Measurements from ENCODE around the gene BMP5.

BMP5 gene

DNA sequence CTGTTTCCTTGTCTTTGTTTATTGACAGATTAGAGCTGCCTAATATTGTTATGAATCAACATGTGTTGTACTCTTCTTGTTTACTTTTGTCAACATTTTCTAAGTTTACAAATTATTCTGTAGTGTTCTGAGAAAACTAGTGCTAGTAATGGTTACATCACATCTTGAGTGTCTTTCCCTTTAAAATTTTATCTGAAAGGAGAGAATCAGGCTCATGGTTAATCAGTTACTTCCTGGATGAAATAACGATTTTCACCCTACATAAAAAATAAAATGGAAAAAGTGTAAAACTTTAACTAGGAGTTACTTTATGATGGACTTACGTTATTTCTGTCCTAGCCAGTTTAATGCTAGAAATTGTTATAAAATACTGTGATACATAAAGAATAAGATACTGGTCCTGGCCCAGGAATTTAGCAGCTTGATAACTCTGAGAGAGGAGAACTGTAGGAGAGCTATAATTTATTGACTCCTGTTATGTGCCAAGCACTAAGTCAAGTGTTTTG is 26.4 kb upstream of the BMP5 start:
- DNase-seq, result no peak
- Histone ChIP-seq H3K9me3 (ENCODE audit: control insufficient read depth, low read length) (peaks cover 4% of the 10 kb centered on the region), H3K27me3 (replicated peaks; ENCODE audit: control insufficient read depth, insufficient read depth, low read length, poor library complexity, severe bottlenecking) (no peaks in the 10 kb centered on the region), H3K36me3 (ENCODE audit: control insufficient read depth, insufficient read depth, low read length) (no peaks in the 10 kb centered on the region), H3K27ac (ENCODE audit: insufficient read depth, low read length, poor library complexity, severe bottlenecking) (no peak overlapping the region), H3K4me3 (ENCODE audit: insufficient read depth, low read depth, low read length, poor library complexity, severe bottlenecking) (no peak overlapping the region), H3K4me1 (ENCODE audit: control insufficient read depth, insufficient read depth, low read length, poor library complexity, severe bottlenecking) (no peaks in the 10 kb centered on the region)

- Histone ChIP-seq H3K36me3 (ENCODE audit: control insufficient read depth, insufficient read depth, low read length) (no peaks in the 10 kb centered on the region), H3K27ac (ENCODE audit: insufficient read depth, low read length, poor library complexity, severe bottlenecking) (no peak overlapping the region), H3K9me3 (ENCODE audit: control insufficient read depth, low read length) (peaks cover 7% of the 10 kb centered on the region), H3K4me1 (ENCODE audit: control insufficient read depth, insufficient read depth, low read length, poor library complexity, severe bottlenecking) (no peaks in the 10 kb centered on the region), H3K27me3 (replicated peaks; ENCODE audit: control insufficient read depth, insufficient read depth, low read length, poor library complexity, severe bottlenecking) (no peaks in the 10 kb centered on the region), H3K4me3 (ENCODE audit: insufficient read depth, low read depth, low read length, poor library complexity, severe bottlenecking) (no peak overlapping the region)
- no peak for DNase-seq
These were observed 23.0 kb upstream of the BMP5 start for GRCh38 chr6:55898342-55898741.

DNA sequence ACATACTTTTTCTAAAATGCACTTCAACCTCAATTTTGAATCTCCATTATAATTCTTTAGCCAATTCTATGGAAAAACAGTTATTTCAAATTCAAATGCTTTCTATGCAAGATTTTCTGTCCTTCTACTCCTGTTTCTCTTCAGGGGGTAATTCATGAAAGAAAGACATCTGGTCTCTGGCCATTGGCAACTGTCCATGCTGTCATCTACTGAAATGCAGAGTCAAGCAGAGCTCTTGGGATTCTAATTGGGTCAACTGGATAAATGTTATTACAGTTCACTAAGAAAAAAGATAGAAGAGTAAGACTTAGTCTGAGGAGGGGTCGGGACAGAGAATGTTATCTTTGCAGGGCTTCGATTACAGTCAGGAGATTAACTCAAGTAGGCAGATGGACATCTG is 22.0 kb upstream of the BMP5 start:
- no peaks in the 10 kb centered on the region for H3K4me1 ChIP-seq (ENCODE audit: control insufficient read depth, insufficient read depth, low read length, poor library complexity, severe bottlenecking)
- H3K27ac ChIP-seq (ENCODE audit: insufficient read depth, low read length, poor library complexity, severe bottlenecking), result no peak overlapping the region
- H3K9me3 ChIP-seq (ENCODE audit: control insufficient read depth, low read length), result peaks cover 7% of the 10 kb centered on the region
- no peaks in the 10 kb centered on the region for H3K36me3 ChIP-seq (ENCODE audit: control insufficient read depth, insufficient read depth, low read length)
- no peaks in the 10 kb centered on the region for H3K27me3 ChIP-seq (replicated peaks; ENCODE audit: control insufficient read depth, insufficient read depth, low read length, poor library complexity, severe bottlenecking)
- DNase-seq, result no peak
- no peak overlapping the region for H3K4me3 ChIP-seq (ENCODE audit: insufficient read depth, low read depth, low read length, poor library complexity, severe bottlenecking)

- no peak overlapping the region for H3K27ac ChIP-seq (ENCODE audit: insufficient read depth, low read length, poor library complexity, severe bottlenecking)
- no peaks in the 10 kb centered on the region for H3K4me1 ChIP-seq (ENCODE audit: control insufficient read depth, insufficient read depth, low read length, poor library complexity, severe bottlenecking)
- H3K27me3 ChIP-seq (replicated peaks; ENCODE audit: control insufficient read depth, insufficient read depth, low read length, poor library complexity, severe bottlenecking), result no peaks in the 10 kb centered on the region
- DNase-seq, result no peak
- H3K4me3 ChIP-seq (ENCODE audit: insufficient read depth, low read depth, low read length, poor library complexity, severe bottlenecking), result no peak overlapping the region
- H3K36me3 ChIP-seq (ENCODE audit: control insufficient read depth, insufficient read depth, low read length), result no peaks in the 10 kb centered on the region
- peaks cover 7% of the 10 kb centered on the region for H3K9me3 ChIP-seq (ENCODE audit: control insufficient read depth, low read length)
These were observed 20.8 kb upstream of the BMP5 start for GRCh38 chr6:55895972-55896730.

GRCh38 chr6:55892749-55893357 is 17.5 kb upstream of the BMP5 start:
- Histone ChIP-seq H3K9me3 (ENCODE audit: control insufficient read depth, low read length) (peaks cover 7% of the 10 kb centered on the region), H3K27me3 (replicated peaks; ENCODE audit: control insufficient read depth, insufficient read depth, low read length, poor library complexity, severe bottlenecking) (no peaks in the 10 kb centered on the region), H3K36me3 (ENCODE audit: control insufficient read depth, insufficient read depth, low read length) (no peaks in the 10 kb centered on the region), H3K4me1 (ENCODE audit: control insufficient read depth, insufficient read depth, low read length, poor library complexity, severe bottlenecking) (no peaks in the 10 kb centered on the region), H3K27ac (ENCODE audit: insufficient read depth, low read length, poor library complexity, severe bottlenecking) (no peak overlapping the region), H3K4me3 (ENCODE audit: insufficient read depth, low read depth, low read length, poor library complexity, severe bottlenecking) (no peak overlapping the region)
- no peak for DNase-seq

GRCh38 chr6:55888917-55889316 is 13.5 kb upstream of the BMP5 start:
- Histone ChIP-seq H3K27me3 (replicated peaks; ENCODE audit: control insufficient read depth, insufficient read depth, low read length, poor library complexity, severe bottlenecking) (no peaks in the 10 kb centered on the region), H3K9me3 (ENCODE audit: control insufficient read depth, low read length) (no peaks in the 10 kb centered on the region), H3K27ac (ENCODE audit: insufficient read depth, low read length, poor library complexity, severe bottlenecking) (no peak overlapping the region), H3K4me3 (ENCODE audit: insufficient read depth, low read depth, low read length, poor library complexity, severe bottlenecking) (no peak overlapping the region), H3K4me1 (ENCODE audit: control insufficient read depth, insufficient read depth, low read length, poor library complexity, severe bottlenecking) (no peaks in the 10 kb centered on the region), H3K36me3 (ENCODE audit: control insufficient read depth, insufficient read depth, low read length) (no peaks in the 10 kb centered on the region)
- DNase-seq, result no peak

DNA sequence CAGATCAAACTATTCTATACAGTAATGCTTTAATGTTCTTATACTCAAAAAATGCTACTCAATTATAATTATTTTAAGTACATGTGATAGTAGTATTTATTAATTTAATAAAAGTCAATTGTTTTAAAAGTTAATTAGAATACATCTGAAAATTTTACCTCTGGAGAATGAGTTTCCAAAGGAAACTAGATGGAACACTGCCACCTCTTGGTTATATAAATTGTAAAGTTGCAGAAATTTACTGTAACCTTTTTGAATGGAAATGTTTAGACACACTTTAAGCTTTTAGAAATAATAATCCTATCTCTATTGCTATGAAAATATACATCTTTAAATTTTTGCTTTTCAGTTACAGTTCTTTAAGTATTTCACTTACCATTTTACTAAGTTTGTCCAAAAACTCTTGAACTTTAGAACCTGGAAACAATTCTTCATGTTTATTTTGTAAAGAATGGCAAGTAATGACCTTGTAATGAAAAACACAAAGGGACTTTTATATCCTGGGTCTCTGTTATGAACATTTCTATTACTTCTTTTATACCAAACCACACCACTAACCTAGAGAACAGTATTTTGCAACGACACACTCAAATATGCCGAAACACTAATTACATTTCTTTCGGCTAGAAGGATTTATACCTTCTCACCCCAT is 10.9 kb upstream of the BMP5 start:
- no peaks in the 10 kb centered on the region for H3K4me1 ChIP-seq (ENCODE audit: control insufficient read depth, insufficient read depth, low read length, poor library complexity, severe bottlenecking)
- no peaks in the 10 kb centered on the region for H3K27me3 ChIP-seq (replicated peaks; ENCODE audit: control insufficient read depth, insufficient read depth, low read length, poor library complexity, severe bottlenecking)
- no peaks in the 10 kb centered on the region for H3K36me3 ChIP-seq (ENCODE audit: control insufficient read depth, insufficient read depth, low read length)
- H3K9me3 ChIP-seq (ENCODE audit: control insufficient read depth, low read length), result no peaks in the 10 kb centered on the region
- no peak overlapping the region for H3K4me3 ChIP-seq (ENCODE audit: insufficient read depth, low read depth, low read length, poor library complexity, severe bottlenecking)
- no peak overlapping the region for H3K27ac ChIP-seq (ENCODE audit: insufficient read depth, low read length, poor library complexity, severe bottlenecking)
- no peak for DNase-seq

DNA sequence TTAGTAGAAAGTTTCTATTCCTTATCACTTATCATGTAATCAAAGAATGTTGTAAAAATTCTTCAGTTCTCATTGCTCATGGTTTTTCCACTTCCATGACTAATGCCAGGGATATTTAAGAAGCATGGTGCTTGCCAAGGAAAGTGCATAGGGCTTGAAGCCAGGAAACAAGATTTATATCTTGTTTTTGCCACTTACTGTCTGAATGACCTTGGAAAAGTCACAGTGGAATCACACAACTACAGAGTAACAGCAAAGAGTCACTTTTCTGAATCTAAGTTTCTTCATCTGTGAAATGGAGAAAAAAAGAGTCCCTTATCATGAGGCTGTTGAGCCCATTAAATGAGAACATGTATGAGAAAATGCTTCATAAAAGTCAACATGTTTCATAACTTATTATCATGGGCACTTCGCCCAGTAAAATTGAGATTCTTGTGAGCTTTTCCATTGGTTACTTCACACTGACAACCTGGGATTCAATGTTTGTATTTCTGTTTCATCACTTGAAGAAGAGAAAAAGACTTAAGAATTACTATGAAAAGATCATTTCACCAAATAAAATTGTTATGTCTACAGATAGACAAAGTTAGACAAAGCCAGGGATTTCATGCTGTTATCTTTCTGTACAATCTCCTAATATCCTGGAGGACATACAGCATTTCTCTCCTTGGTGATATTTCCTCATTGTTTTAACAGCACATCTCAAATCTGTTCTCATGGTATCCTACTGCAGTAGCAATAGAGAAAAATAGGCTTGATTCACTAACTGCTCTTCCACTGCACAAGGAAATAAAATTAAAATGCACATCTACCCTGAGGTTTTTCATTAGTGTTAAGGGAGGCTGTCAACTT is 7.6 kb upstream of the BMP5 start:
- no peaks in the 10 kb centered on the region for H3K36me3 ChIP-seq (ENCODE audit: control insufficient read depth, insufficient read depth, low read length)
- no peak for DNase-seq
- H3K27ac ChIP-seq (ENCODE audit: insufficient read depth, low read length, poor library complexity, severe bottlenecking), result no peak overlapping the region
- H3K4me3 ChIP-seq (ENCODE audit: insufficient read depth, low read depth, low read length, poor library complexity, severe bottlenecking), result no peak overlapping the region
- no peaks in the 10 kb centered on the region for H3K4me1 ChIP-seq (ENCODE audit: control insufficient read depth, insufficient read depth, low read length, poor library complexity, severe bottlenecking)
- no peaks in the 10 kb centered on the region for H3K27me3 ChIP-seq (replicated peaks; ENCODE audit: control insufficient read depth, insufficient read depth, low read length, poor library complexity, severe bottlenecking)
- H3K9me3 ChIP-seq (ENCODE audit: control insufficient read depth, low read length), result no peaks in the 10 kb centered on the region

- Histone ChIP-seq H3K27ac (ENCODE audit: insufficient read depth, low read length, poor library complexity, severe bottlenecking) (no peak overlapping the region), H3K27me3 (replicated peaks; ENCODE audit: control insufficient read depth, insufficient read depth, low read length, poor library complexity, severe bottlenecking) (no peaks in the 10 kb centered on the region), H3K4me1 (ENCODE audit: control insufficient read depth, insufficient read depth, low read length, poor library complexity, severe bottlenecking) (no peaks in the 10 kb centered on the region), H3K4me3 (ENCODE audit: insufficient read depth, low read depth, low read length, poor library complexity, severe bottlenecking) (no peak overlapping the region), H3K9me3 (ENCODE audit: control insufficient read depth, low read length) (no peaks in the 10 kb centered on the region), H3K36me3 (ENCODE audit: control insufficient read depth, insufficient read depth, low read length) (no peaks in the 10 kb centered on the region)
- DNase-seq, result no peak
These were observed 1.9 kb upstream of the BMP5 start for GRCh38 chr6:55877283-55877682.

All from effector memory CD4-positive, alpha-beta T cell (primary cell).